MM.1S (cell line): Measurements from ENCODE around the gene BEX1.
"Not testable (repeated sequence)": the region's sequence is repeated elsewhere in the genome, so short reads cannot be mapped to it uniquely, and the experiment has no call there.

Experiments
- DNase-seq: peaks from one replicate; pipeline ENCODE4 v3.0.0-alpha.2; 2015
- H2AFZ ChIP-seq: fragments of 300-600 bp; sonication (generic); 2 replicates; pipeline ENCODE4 v1.6.0; 2016; ENCODE audit warnings: antibody characterized with exemption, low read length
- H3F3A ChIP-seq: fragments of 300-600 bp; sonication (generic); 2 replicates; pipeline ENCODE4 v1.6.1; 2016; ENCODE audit warnings: mild to moderate bottlenecking, antibody characterized with exemption, low read length, moderate library complexity, mixed read lengths; ENCODE audit not compliant: insufficient read depth
- H3K27ac ChIP-seq: fragments of 300-600 bp; sonication (generic); 2 replicates; pipeline ENCODE4 v1.5.1; 2016; ENCODE audit warnings: mild to moderate bottlenecking, low read length
- H3K27me3 ChIP-seq: fragments of 300-600 bp; sonication (generic); replicated peaks from 2 replicates; pipeline ENCODE4 v1.6.0; 2016; ENCODE audit warnings: low read length; ENCODE audit not compliant: insufficient read depth
- H3K36me3 ChIP-seq: fragments of 300-600 bp; sonication (generic); replicated peaks from 2 replicates; pipeline ENCODE4 v1.6.1; 2016; ENCODE audit warnings: mild to moderate bottlenecking, low read length, mixed read lengths; ENCODE audit not compliant: insufficient read depth
- H3K4me1 ChIP-seq: fragments of 300-600 bp; sonication (generic); 2 replicates; pipeline ENCODE4 v1.6.1; 2016; ENCODE audit warnings: low read length, mixed read lengths
- H3K4me2 ChIP-seq: fragments of 300-600 bp; sonication (generic); 2 replicates; pipeline ENCODE4 v1.6.0; 2016; ENCODE audit warnings: low read depth, low read length
- H3K4me3 ChIP-seq: fragments of 300-600 bp; sonication (generic); 2 replicates; pipeline ENCODE4 v1.5.1; 2016; ENCODE audit warnings: low read length, mixed read lengths
- H3K79me2 ChIP-seq: fragments of 300-600 bp; sonication (generic); 2 replicates; pipeline ENCODE4 v1.6.1; 2016; ENCODE audit warnings: mixed run types, low read length, mixed read lengths
- H3K9ac ChIP-seq: fragments of 300-600 bp; sonication (generic); 2 replicates; pipeline ENCODE4 v1.6.1; 2016; ENCODE audit warnings: low read length, mixed read lengths
- H3K9me2 ChIP-seq: fragments of 300-600 bp; sonication (generic); replicated peaks from 2 replicates; pipeline ENCODE4 v1.6.1; 2016; ENCODE audit warnings: mild to moderate bottlenecking, low read length, mixed read lengths; ENCODE audit not compliant: insufficient read depth
- H3K9me3 ChIP-seq: fragments of 300-600 bp; sonication (generic); replicated peaks from 2 replicates; pipeline ENCODE4 v1.6.1; 2016; ENCODE audit warnings: mild to moderate bottlenecking, low read length, mixed read lengths; ENCODE audit not compliant: insufficient read depth
- H4K20me1 ChIP-seq: fragments of 300-600 bp; sonication (generic); 2 replicates; pipeline ENCODE4 v1.6.1; 2016; ENCODE audit warnings: mild to moderate bottlenecking, low read length, moderate library complexity, mixed read lengths; ENCODE audit not compliant: insufficient read depth
- CTCF ChIP-seq: fragments of 300-600 bp; sonication (generic); IDR thresholded peaks from 2 replicates; pipeline ENCODE4 v1.5.1; 2016; ENCODE audit warnings: antibody characterized with exemption, low read length, mixed read lengths
- EZH2 ChIP-seq: fragments of 300-600 bp; sonication (generic); optimal IDR thresholded peaks from 2 replicates; pipeline ENCODE3; 2017; ENCODE audit warnings: low read depth, mild to moderate bottlenecking, antibody characterized with exemption, low read length, mixed read lengths
- EZH2phosphoT487 ChIP-seq: fragments of 300-600 bp; sonication (generic); IDR thresholded peaks from 2 replicates; pipeline ENCODE4 v1.6.1; 2018; ENCODE audit warnings: antibody characterized with exemption, low read length

Gene BEX1

GRCh38 chrX:103052625-103053024 is 11.3 kb downstream of the BEX1 start:
- no peak overlapping the region for H2AFZ ChIP-seq
- H3K4me2 ChIP-seq = no peak overlapping the region
- no peaks in the 10 kb centered on the region for H3K9me3 ChIP-seq
- H3K79me2 ChIP-seq = no peaks in the 10 kb centered on the region
- no peaks in the 10 kb centered on the region for H3F3A ChIP-seq
- no peak overlapping the region for H3K27ac ChIP-seq
- H3K9me2 ChIP-seq = no peaks in the 10 kb centered on the region
- no peaks in the 10 kb centered on the region for H4K20me1 ChIP-seq
- H3K9ac ChIP-seq = no peak overlapping the region
- TF ChIP-seq EZH2 = no peak
- TF ChIP-seq CTCF = no peak
- no peak for TF ChIP-seq EZH2phosphoT487
- H3K36me3 ChIP-seq = no peaks in the 10 kb centered on the region
- no peak for DNase-seq
- H3K4me1 ChIP-seq = 0 out of 2 replicates have a peak, but pooled peaks cover 3% of the 10 kb centered on the region
- H3K4me3 ChIP-seq = no peak overlapping the region
- H3K27me3 ChIP-seq = no peaks in the 10 kb centered on the region

GRCh38 chrX:103051260-103051789 is 12.6 kb downstream of the BEX1 start:
- Histone ChIP-seq H3K9me3 (no peaks in the 10 kb centered on the region), H3K4me2 (no peak overlapping the region)

GRCh38 chrX:103033371-103033770 is 30.6 kb downstream of the BEX1 start:
- H3K27ac ChIP-seq, H3K9ac ChIP-seq, H3K4me3 ChIP-seq, H3K27me3 ChIP-seq, H3K9me2 ChIP-seq, H3K79me2 ChIP-seq, H3K4me1 ChIP-seq, H2AFZ ChIP-seq, H3K9me3 ChIP-seq, DNase-seq, H4K20me1 ChIP-seq, H3F3A ChIP-seq, H3K36me3 ChIP-seq, H3K4me2 ChIP-seq: not testable (repeated sequence)

More at GRCh38 chrX:103051260-103051789, 12.6 kb downstream of the BEX1 start:
- Histone ChIP-seq H3K27ac (no peak overlapping the region), H3K9me2 (no peaks in the 10 kb centered on the region), H3K4me1 (0 out of 2 replicates have a peak, but pooled peaks cover 3% of the 10 kb centered on the region), H3K79me2 (no peaks in the 10 kb centered on the region), H4K20me1 (no peaks in the 10 kb centered on the region), H2AFZ (no peak overlapping the region), H3K36me3 (no peaks in the 10 kb centered on the region), H3K27me3 (no peaks in the 10 kb centered on the region), H3K9ac (no peak overlapping the region), H3K4me3 (no peak overlapping the region), H3F3A (no peaks in the 10 kb centered on the region)
- DNase-seq = no peak
- TF ChIP-seq EZH2 (no peak), CTCF (no peak), EZH2phosphoT487 (no peak)

GRCh38 chrX:103017542-103017941 is 46.4 kb downstream of the BEX1 start:
- Histone ChIP-seq H4K20me1 (no peaks in the 10 kb centered on the region), H3K9me2 (no peaks in the 10 kb centered on the region), H3K9ac (no peak overlapping the region), H3K27me3 (no peaks in the 10 kb centered on the region), H2AFZ (no peak overlapping the region), H3K36me3 (no peaks in the 10 kb centered on the region), H3K4me3 (no peak overlapping the region), H3K27ac (no peak overlapping the region), H3F3A (no peaks in the 10 kb centered on the region), H3K4me1 (no peaks in the 10 kb centered on the region), H3K9me3 (no peaks in the 10 kb centered on the region), H3K79me2 (no peaks in the 10 kb centered on the region), H3K4me2 (no peak overlapping the region)
- TF ChIP-seq EZH2 (no peak), EZH2phosphoT487 (no peak), CTCF (no peak)
- DNase-seq = no peak
